Measurements from ENCODE around the gene KCNK17. TPM values are rescaled to one million over a fixed set of nuclear protein-coding genes. Genes with fewer than 3 reads are reported as not detected.

KCNK17 gene
- total RNA-seq, 5 donors from 2014 or later (not counting 1 experiment from before 2014, with no cell fraction given) = 0.38 TPM; not detected in 4

- Histone ChIP-seq H3K4me3 (ENCODE audit: control insufficient read depth in 1 of 2, extremely low read depth in 1 of 2, low read length in 1 of 2) (no peak overlapping the region), H3K4me1 (ENCODE audit: control insufficient read depth in 1 of 2, extremely low read depth in 1 of 2, insufficient read depth in 2 of 2, low read length in 2 of 2) (peaks cover 0 to 9% of the 10 kb centered on the region in 2 experiments), H3K27ac (ENCODE audit: low read length) (no peak overlapping the region), H3K27me3 (replicated peaks in 1 of 2; ENCODE audit: control insufficient read depth in 2 of 2, extremely low read depth in 1 of 2, insufficient read depth in 2 of 2, low read length in 1 of 2) (peaks cover 0 to 19% of the 10 kb centered on the region in 2 experiments), H3K9me3 (no peaks in the 10 kb centered on the region), H3K36me3 (ENCODE audit: control insufficient read depth in 2 of 2, extremely low read depth in 1 of 2, insufficient read depth in 1 of 2, low read length in 1 of 2) (no peaks in the 10 kb centered on the region)
- WGBS (ENCODE audit: insufficient coverage) = 90% methylated on average over 2 of the region's 2 CpGs
- Mint-ChIP-seq H3K9me3 (no peaks in the 10 kb centered on the region), H3K27me3 (peaks cover 0 to 8% of the 10 kb centered on the region in 2 donors), H3K4me1 (peaks cover 4 to 9% (median 5%) of the 10 kb centered on the region in 3 donors), H3K36me3 (no peaks in the 10 kb centered on the region), H3K27ac (no peak overlapping the region), H3K4me3 (no peak overlapping the region)
- ChIA-PET POLR2A (interaction anchor here in 1 of 2 donors (0.6 kb wide), 1 partner anchor 82 kb away, joined by 3 read pairs; no protein-coding TSS in a partner anchor), CTCF (interaction anchor here (0.6 to 2.5 kb wide), 10 partner anchors 70 to 430 kb away, joined by 3 to 28 read pairs (median 6); no protein-coding TSS in a partner anchor)
- DNase-seq (no peak), ATAC-seq (replicated peaks in 1 of 4) (no peak)
Observed at GRCh38 chr6:39302011-39302410, 12.2 kb downstream of the KCNK17 start.

GRCh38 chr6:39301606-39302005 is 12.6 kb downstream of the KCNK17 start:
- Histone ChIP-seq H3K4me1 (ENCODE audit: control insufficient read depth in 1 of 2, extremely low read depth in 1 of 2, insufficient read depth in 2 of 2, low read length in 2 of 2) (peaks cover 0 to 9% of the 10 kb centered on the region in 2 experiments), H3K27ac (ENCODE audit: low read length) (no peak overlapping the region), H3K27me3 (replicated peaks in 1 of 2; ENCODE audit: control insufficient read depth in 2 of 2, extremely low read depth in 1 of 2, insufficient read depth in 2 of 2, low read length in 1 of 2) (peaks cover 0 to 19% of the 10 kb centered on the region in 2 experiments), H3K9me3 (no peaks in the 10 kb centered on the region), H3K36me3 (ENCODE audit: control insufficient read depth in 2 of 2, extremely low read depth in 1 of 2, insufficient read depth in 1 of 2, low read length in 1 of 2) (no peaks in the 10 kb centered on the region), H3K4me3 (ENCODE audit: control insufficient read depth in 1 of 2, extremely low read depth in 1 of 2, low read length in 1 of 2) (no peak overlapping the region)
- no peaks in the 10 kb centered on the region for H3K36me3 Mint-ChIP-seq
- no peaks in the 10 kb centered on the region for H3K9me3 Mint-ChIP-seq
- H3K4me3 Mint-ChIP-seq = no peak overlapping the region
- ATAC-seq (replicated peaks in 1 of 4) (no peak), DNase-seq (no peak)
- ChIA-PET POLR2A (interaction anchor here in 1 of 2 donors (0.6 kb wide), 1 partner anchor 81 kb away, joined by 3 read pairs; no protein-coding TSS in a partner anchor), CTCF (interaction anchor here (0.6 to 2.5 kb wide), 5 partner anchors 69 to 429 kb away, joined by 3 to 11 read pairs (median 3); no protein-coding TSS in a partner anchor)
- no peak overlapping the region for H3K27ac Mint-ChIP-seq
- H3K27me3 Mint-ChIP-seq = peaks cover 0 to 8% of the 10 kb centered on the region in 2 donors
- WGBS (ENCODE audit: insufficient coverage) = no CpG with 5 or more reads among the region's 7 CpGs
- peaks cover 4 to 9% (median 5%) of the 10 kb centered on the region in 3 donors for H3K4me1 Mint-ChIP-seq

GRCh38 chr6:39300739-39301138 is 13.5 kb downstream of the KCNK17 start:
- Mint-ChIP-seq H3K9me3 (no peaks in the 10 kb centered on the region), H3K27me3 (peaks cover 0 to 8% of the 10 kb centered on the region in 2 donors), H3K4me3 (no peak overlapping the region), H3K36me3 (no peaks in the 10 kb centered on the region), H3K4me1 (peaks cover 4 to 9% (median 5%) of the 10 kb centered on the region in 3 donors), H3K27ac (no peak overlapping the region)
- ChIA-PET CTCF (no interaction called here), POLR2A (no interaction called here)
- Histone ChIP-seq H3K27ac (ENCODE audit: low read length) (no peak overlapping the region), H3K4me3 (ENCODE audit: control insufficient read depth in 1 of 2, extremely low read depth in 1 of 2, low read length in 1 of 2) (no peak overlapping the region), H3K36me3 (ENCODE audit: control insufficient read depth in 2 of 2, extremely low read depth in 1 of 2, insufficient read depth in 1 of 2, low read length in 1 of 2) (no peaks in the 10 kb centered on the region), H3K27me3 (replicated peaks in 1 of 2; ENCODE audit: control insufficient read depth in 2 of 2, extremely low read depth in 1 of 2, insufficient read depth in 2 of 2, low read length in 1 of 2) (peaks cover 0 to 23% of the 10 kb centered on the region in 2 experiments), H3K4me1 (ENCODE audit: control insufficient read depth in 1 of 2, extremely low read depth in 1 of 2, insufficient read depth in 2 of 2, low read length in 2 of 2) (peaks cover 0 to 9% of the 10 kb centered on the region in 2 experiments), H3K9me3 (no peaks in the 10 kb centered on the region)
- 75% methylated on average over 1 of the region's 6 CpGs for WGBS (ENCODE audit: insufficient coverage)
- DNase-seq (no peak), ATAC-seq (replicated peaks in 1 of 4) (no peak)

- DNase-seq = no peak
- peaks cover 0 to 6% of the 10 kb centered on the region in 2 experiments for H3K4me1 ChIP-seq (ENCODE audit: control insufficient read depth in 1 of 2, extremely low read depth in 1 of 2, insufficient read depth in 2 of 2, low read length in 2 of 2)
- POLR2A ChIA-PET = no interaction called here
- no peaks in the 10 kb centered on the region for H3K36me3 Mint-ChIP-seq
- CTCF ChIA-PET = no interaction called here
- H3K4me1 Mint-ChIP-seq = peaks cover 3 to 7% (median 4%) of the 10 kb centered on the region in 3 donors
- no peaks in the 10 kb centered on the region for H3K36me3 ChIP-seq (ENCODE audit: control insufficient read depth in 2 of 2, extremely low read depth in 1 of 2, insufficient read depth in 1 of 2, low read length in 1 of 2)
- no peak overlapping the region for H3K27ac Mint-ChIP-seq
- H3K27ac ChIP-seq (ENCODE audit: low read length) = no peak overlapping the region
- WGBS (ENCODE audit: insufficient coverage) = 75% methylated on average over 10 of the region's 10 CpGs
- ATAC-seq (replicated peaks in 1 of 4) = no peak
- H3K9me3 Mint-ChIP-seq = no peaks in the 10 kb centered on the region
- peaks cover 0 to 33% of the 10 kb centered on the region in 2 experiments for H3K27me3 ChIP-seq (replicated peaks in 1 of 2; ENCODE audit: control insufficient read depth in 2 of 2, extremely low read depth in 1 of 2, insufficient read depth in 2 of 2, low read length in 1 of 2)
- no peaks in the 10 kb centered on the region for H3K9me3 ChIP-seq
- H3K4me3 ChIP-seq (ENCODE audit: control insufficient read depth in 1 of 2, extremely low read depth in 1 of 2, low read length in 1 of 2) = no peak overlapping the region
- H3K4me3 Mint-ChIP-seq = no peak overlapping the region
- peaks cover 0 to 8% of the 10 kb centered on the region in 2 donors for H3K27me3 Mint-ChIP-seq
Observed at GRCh38 chr6:39298061-39298460, 16.2 kb downstream of the KCNK17 start.

GRCh38 chr6:39296745-39297640 is 17.2 kb downstream of the KCNK17 start:
- DNase-seq (no peak), ATAC-seq (replicated peaks in 1 of 4) (no peak)
- Mint-ChIP-seq H3K36me3 (no peaks in the 10 kb centered on the region), H3K4me3 (no peak overlapping the region), H3K4me1 (no peaks in the 10 kb centered on the region), H3K27me3 (peaks cover 0 to 12% of the 10 kb centered on the region in 2 donors), H3K27ac (no peak overlapping the region), H3K9me3 (no peaks in the 10 kb centered on the region)
- ChIA-PET POLR2A (no interaction called here), CTCF (interaction anchor here in 1 of 2 donors (0.6 kb wide), 1 partner anchor 9 kb away, joined by 6 read pairs; no protein-coding TSS in a partner anchor)
- H3K36me3 ChIP-seq (ENCODE audit: control insufficient read depth in 2 of 2, extremely low read depth in 1 of 2, insufficient read depth in 1 of 2, low read length in 1 of 2) = no peaks in the 10 kb centered on the region
- WGBS (ENCODE audit: insufficient coverage) = 83% methylated on average over 18 of the region's 18 CpGs
- peaks cover 0 to 33% of the 10 kb centered on the region in 2 experiments for H3K27me3 ChIP-seq (replicated peaks in 1 of 2; ENCODE audit: control insufficient read depth in 2 of 2, extremely low read depth in 1 of 2, insufficient read depth in 2 of 2, low read length in 1 of 2)
- H3K4me1 ChIP-seq (ENCODE audit: control insufficient read depth in 1 of 2, extremely low read depth in 1 of 2, insufficient read depth in 2 of 2, low read length in 2 of 2) = no peaks in the 10 kb centered on the region
- H3K9me3 ChIP-seq = no peaks in the 10 kb centered on the region
- no peak overlapping the region for H3K27ac ChIP-seq (ENCODE audit: low read length)
- H3K4me3 ChIP-seq (ENCODE audit: control insufficient read depth in 1 of 2, extremely low read depth in 1 of 2, low read length in 1 of 2) = no peak overlapping the region

GRCh38 chr6:39295611-39296011 is 18.6 kb downstream of the KCNK17 start:
- CTCF ChIA-PET = no interaction called here
- no peak overlapping the region for H3K4me3 Mint-ChIP-seq

More at GRCh38 chr6:39295611-39296011, 18.6 kb downstream of the KCNK17 start:
- H3K27me3 Mint-ChIP-seq = peaks cover 0 to 8% of the 10 kb centered on the region in 2 donors
- no peaks in the 10 kb centered on the region for H3K36me3 ChIP-seq (ENCODE audit: control insufficient read depth in 2 of 2, extremely low read depth in 1 of 2, insufficient read depth in 1 of 2, low read length in 1 of 2)
- ATAC-seq (replicated peaks in 1 of 4) (no peak), DNase-seq (no peak)
- H3K27ac Mint-ChIP-seq = no peak overlapping the region
- peaks cover 0 to 25% of the 10 kb centered on the region in 2 experiments for H3K27me3 ChIP-seq (replicated peaks in 1 of 2; ENCODE audit: control insufficient read depth in 2 of 2, extremely low read depth in 1 of 2, insufficient read depth in 2 of 2, low read length in 1 of 2)
- 97% methylated on average over 5 of the region's 5 CpGs for WGBS (ENCODE audit: insufficient coverage)
- no peaks in the 10 kb centered on the region for H3K4me1 ChIP-seq (ENCODE audit: control insufficient read depth in 1 of 2, extremely low read depth in 1 of 2, insufficient read depth in 2 of 2, low read length in 2 of 2)
- no peaks in the 10 kb centered on the region for H3K9me3 Mint-ChIP-seq
- H3K27ac ChIP-seq (ENCODE audit: low read length) = no peak overlapping the region
- POLR2A ChIA-PET = no interaction called here
- no peaks in the 10 kb centered on the region for H3K4me1 Mint-ChIP-seq
- H3K4me3 ChIP-seq (ENCODE audit: control insufficient read depth in 1 of 2, extremely low read depth in 1 of 2, low read length in 1 of 2) = no peak overlapping the region
- H3K9me3 ChIP-seq = no peaks in the 10 kb centered on the region
- H3K36me3 Mint-ChIP-seq = no peaks in the 10 kb centered on the region
